ENCODE results near the gene GNPTAB. TPM values are rescaled to one million over a fixed set of nuclear protein-coding genes. Genes with fewer than 3 reads are reported as not detected.

The GNPTAB gene
- total and polyA plus RNA-seq, 2 of the 8 experiments (the other 6 are each of a cell fraction or from before 2014, with no cell fraction given) = 21.5 to 51.3 TPM

DNA sequence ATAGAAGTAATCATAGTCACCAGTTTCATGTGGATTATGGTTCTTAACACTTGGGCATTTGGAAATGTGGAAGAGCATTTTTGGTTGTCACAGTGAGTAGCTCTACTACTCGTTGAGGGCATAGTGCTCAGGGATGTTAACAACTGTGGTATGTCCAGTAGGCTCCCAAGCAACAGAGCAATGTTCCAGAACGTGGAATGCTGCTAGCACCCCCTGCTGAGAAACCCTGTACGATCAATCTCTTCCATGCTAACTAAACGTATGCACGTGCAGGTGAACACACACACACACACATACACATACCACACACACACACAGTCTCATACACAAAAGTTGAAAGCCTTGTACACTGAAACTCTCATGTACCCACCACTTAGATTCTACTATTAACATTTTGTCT lies 16.6 kb upstream of the GNPTAB start:
- Histone ChIP-seq H3K4me3 (ENCODE audit: extremely low read depth in 1 of 4, insufficient read depth in 2 of 4, low read depth in 3 of 4, low read length in 4 of 4) (no peak overlapping the region), H3K4me2 (ENCODE audit: insufficient read depth in 1 of 2, low read depth in 2 of 2, low read length in 2 of 2) (no peak overlapping the region), H3K56ac (replicated peaks; ENCODE audit: insufficient read length, low read depth, low read length) (peak overlapping the region; percentile 59), H3K23ac (ENCODE audit: insufficient read length) (peak overlapping the region; percentile 32), H4K8ac (ENCODE audit: extremely low read depth, insufficient read depth, low read length) (no peak overlapping the region), H3K9ac (replicated peaks in 1 of 4; ENCODE audit: extremely low read depth in 1 of 4, low read depth in 3 of 4, low read length in 3 of 4) (no peak overlapping the region), H4K20me1 (replicated peaks in 1 of 2; ENCODE audit: control insufficient read depth in 1 of 2, insufficient read depth in 2 of 2, low read length in 2 of 2) (no peaks in the 10 kb centered on the region), H3K79me1 (ENCODE audit: low read depth, low read length) (no peaks in the 10 kb centered on the region), H2BK5ac (ENCODE audit: low read depth, low read length) (no peak overlapping the region), H3K4ac (replicated peaks; ENCODE audit: insufficient read length, low read depth, low read length) (no peak overlapping the region), H2AK5ac (ENCODE audit: low read depth, low read length) (no peak overlapping the region), H2BK120ac (replicated peaks; ENCODE audit: low read depth, low read length) (no peak overlapping the region), H2AFZ (ENCODE audit: low read length) (no peak overlapping the region), H3K4me1 (replicated peaks in 1 of 4; ENCODE audit: control insufficient read depth in 3 of 4, insufficient read depth in 4 of 4, low read length in 3 of 4) (no peaks in the 10 kb centered on the region), H3K18ac (ENCODE audit: extremely low read depth, low read length) (no peak overlapping the region), H3K14ac (ENCODE audit: insufficient read length) (no peak overlapping the region), H4K5ac (ENCODE audit: insufficient read length, low read depth, low read length) (no peak overlapping the region), H3K27me3 (replicated peaks in 1 of 4; ENCODE audit: control insufficient read depth in 3 of 4, extremely low read depth in 1 of 4, insufficient read depth in 3 of 4, low read length in 3 of 4) (no peaks in the 10 kb centered on the region), H3K9me3 (ENCODE audit: insufficient read depth in 2 of 2, low read depth in 1 of 2, low read length in 1 of 2) (no peaks in the 10 kb centered on the region), H3K36me3 (ENCODE audit: control insufficient read depth in 2 of 4, insufficient read depth in 4 of 4, low read length in 3 of 4) (no peaks in the 10 kb centered on the region), H3K23me2 (ENCODE audit: low read depth, low read length) (no peaks in the 10 kb centered on the region), H4K91ac (replicated peaks; ENCODE audit: insufficient read length, low read length) (no peak overlapping the region), H3K27ac (ENCODE audit: low read depth, low read length) (no peak overlapping the region), H3K79me2 (ENCODE audit: control insufficient read depth in 1 of 2, insufficient read depth in 2 of 2, low read length in 2 of 2) (no peaks in the 10 kb centered on the region), H2BK15ac (ENCODE audit: low read length) (no peak overlapping the region), H2BK20ac (ENCODE audit: low read length) (no peak overlapping the region), H2BK12ac (ENCODE audit: low read depth, low read length) (no peak overlapping the region)
- DNase-seq (ENCODE audit: low read depth in 1 of 2, low spot score in 2 of 2) (no peak), FAIRE-seq (no peak)
- 77% methylated on average over 5 of the region's 5 CpGs; no CpG with 5 or more reads in 1 of the 2 experiments for WGBS, 2 experiments (ENCODE audit: extremely low coverage in 1 of 2, insufficient coverage in 1 of 2, insufficient read length in 1 of 2, insufficient replicate concordance in 2 of 2, low coverage in 1 of 2, low lambda C conversion rate in 2 of 2, missing lambda C conversion rate in 1 of 2)
- ChIA-PET POLR2A (ENCODE audit: partially characterized antibody) (no interaction called here), CTCF (ENCODE audit: partially characterized antibody) (interaction anchor here (0.6 to 16.1 kb wide), 4 partner anchors 7 to 1846 kb away, joined by 3 to 190 read pairs (median 10); partner anchors contain the start of gene GNPTAB)
- TF ChIP-seq RFX5 (IDR thresholded peaks at IDR 0.05; ENCODE audit: borderline replicate concordance, low read depth, low read length) = no peak
- TF ChIP-seq TCF12 (IDR thresholded peaks at IDR 0.05; ENCODE audit: low read depth, low read length) = no peak
- TF ChIP-seq, protein P1, sequence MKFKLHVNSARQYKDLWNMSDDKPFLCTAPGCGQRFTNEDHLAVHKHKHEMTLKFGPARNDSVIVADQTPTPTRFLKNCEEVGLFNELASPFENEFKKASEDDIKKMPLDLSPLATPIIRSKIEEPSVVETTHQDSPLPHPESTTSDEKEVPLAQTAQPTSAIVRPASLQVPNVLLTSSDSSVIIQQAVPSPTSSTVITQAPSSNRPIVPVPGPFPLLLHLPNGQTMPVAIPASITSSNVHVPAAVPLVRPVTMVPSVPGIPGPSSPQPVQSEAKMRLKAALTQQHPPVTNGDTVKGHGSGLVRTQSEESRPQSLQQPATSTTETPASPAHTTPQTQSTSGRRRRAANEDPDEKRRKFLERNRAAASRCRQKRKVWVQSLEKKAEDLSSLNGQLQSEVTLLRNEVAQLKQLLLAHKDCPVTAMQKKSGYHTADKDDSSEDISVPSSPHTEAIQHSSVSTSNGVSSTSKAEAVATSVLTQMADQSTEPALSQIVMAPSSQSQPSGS (IDR thresholded peaks at IDR 0.05; ENCODE audit: low read length) = no peak
- TF ChIP-seq CTBP2 (IDR thresholded peaks at IDR 0.05; ENCODE audit: borderline replicate concordance, insufficient read depth, insufficient read length, low read length) = no peak
- no peak for TF ChIP-seq ZNF274 (IDR thresholded peaks at IDR 0.05; ENCODE audit: borderline replicate concordance, extremely low read depth, low read length)
- no peak for TF ChIP-seq SIN3A (conservative IDR thresholded peaks at IDR 0.05 in 1 of 2, IDR thresholded peaks at IDR 0.05 in 1 of 2; ENCODE audit: low read depth in 1 of 2, low read length in 2 of 2)
- TF ChIP-seq, protein P2, sequence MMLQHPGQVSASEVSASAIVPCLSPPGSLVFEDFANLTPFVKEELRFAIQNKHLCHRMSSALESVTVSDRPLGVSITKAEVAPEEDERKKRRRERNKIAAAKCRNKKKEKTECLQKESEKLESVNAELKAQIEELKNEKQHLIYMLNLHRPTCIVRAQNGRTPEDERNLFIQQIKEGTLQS (IDR thresholded peaks at IDR 0.05; ENCODE audit: insufficient read depth, low read depth, low read length) = no peak
- TF ChIP-seq POU5F1 (IDR thresholded peaks at IDR 0.05; ENCODE audit: low read depth, low read length) = no peak
- no peak for TF ChIP-seq HDAC2 (IDR thresholded peaks at IDR 0.05; ENCODE audit: borderline replicate concordance in 1 of 2, low read depth in 2 of 2, low read length in 2 of 2)
- no peak for TF ChIP-seq RBBP5 (IDR thresholded peaks at IDR 0.05; ENCODE audit: borderline replicate concordance, low read depth, low read length)
- no peak for TF ChIP-seq GABPA (IDR thresholded peaks at IDR 0.05; ENCODE audit: borderline replicate concordance, insufficient read depth, low read length)
